ENCODE results near the gene KRT3.
A peak's percentile ranks its signal among the peaks of the same experiment; 100 is the strongest.

The KRT3 gene

DNA sequence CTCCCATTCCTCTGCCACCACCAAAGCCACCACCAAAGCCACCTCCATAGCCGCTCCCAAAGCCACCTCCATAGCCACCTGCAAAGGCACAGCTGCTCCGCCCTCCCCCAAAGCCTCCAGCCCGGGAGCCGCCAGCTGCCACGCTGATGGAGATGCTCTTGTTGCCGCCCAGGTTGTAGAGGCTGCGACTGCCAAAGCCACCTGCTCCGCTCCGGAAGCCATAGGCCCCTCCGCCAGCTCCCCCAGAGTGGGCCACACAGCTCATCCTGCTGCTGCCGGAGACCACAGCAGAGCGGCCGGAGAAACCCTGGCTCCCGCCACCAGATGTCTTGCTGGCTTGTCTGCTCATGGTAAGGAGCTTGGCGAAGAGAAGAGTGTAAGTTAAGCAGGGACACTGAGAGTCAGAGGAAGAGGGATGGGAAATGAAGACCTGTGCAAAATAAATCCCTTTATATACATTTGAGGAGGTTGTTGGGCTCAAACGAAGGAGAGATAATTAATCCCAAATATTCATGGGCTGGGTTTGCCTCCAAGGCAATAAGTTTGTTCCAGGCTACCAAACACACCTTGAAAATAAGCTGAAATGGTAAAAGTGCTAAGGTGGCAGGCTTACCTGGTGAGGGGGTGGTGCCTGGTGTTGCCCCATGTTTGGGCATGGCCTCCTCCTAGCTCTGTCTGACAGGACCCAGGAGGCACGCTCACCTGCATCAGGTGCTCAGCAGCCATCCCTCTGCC lies at the start of gene KRT3:
KRT3 (minus strand) TSS at position 424 of the 735 bp plus-strand sequence; CDS start at position 349, 75 bp downstream.
- no peak for DNase-seq

DNA sequence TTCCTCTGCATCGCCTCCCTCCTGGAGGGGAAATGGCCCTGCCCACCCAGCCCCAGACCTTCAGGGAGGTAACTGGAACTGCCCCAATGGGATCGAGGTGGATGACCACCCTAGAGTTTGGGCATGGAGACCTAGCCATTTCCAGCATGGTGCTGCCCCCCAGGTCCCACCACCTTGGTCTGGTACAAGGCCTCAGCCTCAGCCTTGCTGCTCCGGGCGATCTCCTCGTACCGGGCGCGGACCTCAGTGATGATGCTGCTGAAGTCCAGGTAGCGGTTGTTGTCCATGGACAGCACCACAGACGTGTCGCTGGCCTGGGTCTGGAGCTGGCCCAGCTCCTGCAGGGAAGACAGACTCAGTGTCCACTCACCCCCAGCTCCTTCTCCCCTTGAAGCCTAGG lies 48.5 kb upstream of the KRT3 start:
- DNase-seq: no peak

- DNase-seq: no peak
Observed at GRCh38 chr12:52839436-52840105, 43.7 kb upstream of the KRT3 start.

GRCh38 chr12:52838609-52839435 lies 42.9 kb upstream of the KRT3 start:
- peak; percentile 11 for DNase-seq

DNA sequence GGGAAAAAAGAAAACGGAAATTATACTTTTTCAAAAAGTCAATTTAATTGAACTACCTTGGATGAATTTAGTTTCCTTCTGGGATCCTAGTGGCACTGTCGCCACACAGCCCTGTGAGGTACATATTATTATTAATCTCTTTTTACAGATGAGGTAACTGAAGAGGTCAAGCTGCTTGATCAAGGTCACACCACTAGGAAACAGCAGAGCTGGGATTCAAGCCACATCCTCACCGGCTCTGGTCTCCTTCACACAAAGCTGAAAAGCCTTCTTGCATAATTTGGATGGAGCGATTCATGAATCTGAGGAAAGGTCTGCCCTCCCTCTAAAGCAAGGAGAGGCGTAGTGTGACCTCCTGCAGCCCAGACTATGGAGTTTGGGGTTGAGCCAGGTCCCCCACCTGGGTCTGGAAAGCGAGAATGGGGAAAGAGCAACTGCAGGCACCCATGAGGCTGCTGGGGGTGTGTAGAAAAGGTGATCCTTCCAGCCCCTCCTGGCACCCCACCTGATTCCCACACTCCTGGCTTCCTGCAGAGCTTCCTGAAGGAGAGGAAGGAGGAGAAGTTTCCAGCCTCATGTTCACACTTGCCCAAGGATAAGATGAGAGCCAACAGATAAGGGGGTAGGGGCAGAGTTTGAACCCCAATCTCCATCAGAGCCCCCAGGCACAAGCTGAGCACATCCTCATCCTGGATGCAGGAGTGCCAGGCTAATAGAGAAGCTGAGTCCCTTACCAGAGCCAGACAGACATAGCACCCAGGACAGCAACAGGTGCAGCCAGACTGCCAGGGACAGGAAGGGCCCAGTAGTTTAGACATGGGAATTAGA lies 42.1 kb upstream of the KRT3 start:
- DNase-seq: no peak

DNA sequence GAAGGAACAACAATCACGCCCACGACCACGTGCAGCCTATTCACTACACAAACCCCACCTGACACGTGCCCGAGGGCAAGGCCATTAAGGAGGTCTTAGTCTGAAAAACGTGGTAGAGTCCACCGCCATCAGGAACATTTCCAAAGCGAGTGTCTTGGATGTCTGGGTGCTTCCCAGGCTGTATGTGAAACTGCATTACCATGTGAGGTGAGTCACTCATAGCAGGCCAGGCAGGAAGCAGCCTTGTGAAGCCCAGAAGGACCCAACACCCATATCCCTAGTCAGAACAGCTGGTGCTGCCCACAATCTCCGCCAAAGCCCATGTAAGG lies 41.5 kb upstream of the KRT3 start:
- no peak for DNase-seq

DNA sequence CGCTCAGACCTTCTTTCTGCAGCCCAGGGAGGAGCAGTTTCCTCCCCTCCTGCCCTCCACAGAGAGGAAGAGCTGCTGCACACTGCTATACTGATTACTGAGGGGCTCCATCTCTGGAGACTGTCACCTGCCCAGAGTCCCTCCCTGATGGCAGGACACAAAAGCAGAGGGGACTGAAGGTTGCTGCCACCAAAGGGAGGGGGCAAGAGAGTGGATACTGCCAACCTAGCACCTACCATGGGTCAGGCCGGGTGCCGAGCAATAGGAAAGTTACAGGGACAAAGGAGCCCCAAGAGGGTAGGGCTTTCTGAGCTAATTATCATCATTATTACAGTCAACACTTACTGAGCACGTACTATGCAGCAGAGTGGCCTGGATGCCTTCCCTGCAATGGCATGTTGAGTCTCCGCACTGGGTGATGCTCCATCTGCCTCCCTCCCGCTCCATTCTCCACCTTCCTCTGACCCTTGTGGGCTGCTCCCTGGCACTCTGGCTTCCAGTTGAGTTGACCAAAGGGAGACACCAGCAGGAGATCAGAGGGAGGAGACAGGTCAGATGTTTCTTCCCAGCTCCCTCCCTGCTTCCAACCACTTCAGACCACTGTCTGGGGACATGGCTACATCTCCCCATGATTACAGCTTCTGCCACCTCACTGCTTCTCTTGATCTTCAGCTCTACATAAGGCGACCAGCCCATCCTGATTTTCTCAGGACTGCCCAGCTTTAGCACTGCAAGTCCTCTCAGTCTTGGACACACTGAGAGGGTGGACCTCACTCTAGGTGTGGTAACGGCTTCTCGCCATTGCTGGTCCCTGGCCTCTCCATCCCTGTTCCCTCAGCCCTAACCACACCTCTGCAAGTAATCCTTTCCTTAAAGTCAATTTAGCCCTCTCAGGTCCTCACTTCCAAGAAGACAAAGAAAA lies 40.8 kb upstream of the KRT3 start:
- no peak for DNase-seq

- peak; percentile 19 for DNase-seq
Observed at GRCh38 chr12:52836042-52836466, 40.1 kb upstream of the KRT3 start.

DNA sequence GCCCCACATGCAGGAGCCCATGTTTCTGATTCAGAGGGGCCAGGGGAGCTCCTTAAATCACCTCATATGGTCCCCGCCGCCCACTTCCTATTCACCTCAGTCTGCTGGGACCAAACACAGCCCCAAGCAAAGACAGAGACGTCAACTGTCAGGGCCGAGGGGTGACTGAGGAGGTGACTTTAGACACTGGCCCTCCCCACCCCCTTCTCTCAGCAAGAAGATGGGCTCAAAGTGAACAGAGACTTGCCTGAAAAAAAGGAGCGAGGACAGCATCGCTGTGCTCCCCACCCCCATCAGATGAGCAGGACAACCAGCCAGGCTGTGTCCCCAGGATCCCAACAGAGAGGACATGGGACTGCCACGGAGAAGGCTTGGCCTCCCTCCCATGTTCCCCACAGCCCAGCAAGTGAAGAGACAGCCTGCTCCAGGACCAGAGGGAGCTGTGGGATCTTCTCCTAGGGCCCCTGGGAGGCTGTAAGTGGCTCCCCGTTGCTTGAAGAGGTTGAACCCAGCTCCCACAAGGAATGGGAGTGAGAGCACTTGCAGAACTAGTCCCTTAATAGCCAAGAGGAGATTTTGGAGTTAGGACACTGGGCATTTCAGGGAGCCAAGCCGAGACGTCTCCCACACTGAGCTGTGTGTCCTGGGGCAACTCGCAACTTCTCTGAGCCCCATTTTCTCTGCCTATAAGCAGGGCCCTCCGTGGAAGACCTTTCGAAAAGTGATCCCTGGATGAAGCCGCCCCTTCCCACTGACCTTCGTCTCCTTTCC lies 39.5 kb upstream of the KRT3 start:
- no peak for DNase-seq

- DNase-seq: no peak
Observed at GRCh38 chr12:52834727-52835001, 38.7 kb upstream of the KRT3 start.

DNA sequence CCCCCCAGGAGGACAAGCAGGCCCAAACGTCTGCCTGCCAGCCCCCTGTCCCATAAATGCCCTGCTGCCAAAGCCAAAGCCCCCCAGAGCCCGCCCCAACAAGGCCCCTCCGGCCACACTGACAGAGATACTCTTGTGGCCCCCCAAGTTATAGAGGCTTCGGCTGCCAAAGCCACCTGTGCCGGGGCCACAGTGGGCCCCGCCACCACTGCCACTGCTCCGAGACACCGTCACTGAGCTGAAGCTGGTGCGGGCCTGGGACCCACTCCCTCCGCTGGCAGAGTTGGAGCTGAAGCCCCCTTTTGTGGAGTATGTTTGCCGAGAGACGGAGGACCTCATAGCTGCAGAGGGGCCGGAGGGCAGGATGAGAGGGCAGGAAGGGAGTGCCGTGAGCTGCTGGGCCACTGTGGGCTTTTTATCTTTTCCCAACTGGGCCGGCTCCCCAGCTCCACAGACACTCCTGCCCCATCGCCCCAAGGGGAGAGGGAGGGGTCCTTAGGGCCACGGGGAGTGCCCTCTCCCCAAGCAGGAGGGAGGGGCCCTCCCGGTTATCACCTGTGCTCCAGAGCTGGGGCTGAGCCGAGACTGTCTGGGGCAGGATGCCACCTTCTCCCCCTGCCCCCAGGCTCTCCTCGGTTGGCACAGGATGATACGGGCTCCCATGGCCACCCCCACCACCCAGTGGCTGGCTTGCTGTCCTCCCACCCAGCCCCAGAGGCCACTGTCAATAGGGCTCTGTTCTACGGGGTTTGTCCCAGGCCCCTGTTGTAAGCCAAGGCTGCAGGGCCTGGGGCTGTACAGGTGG lies 38.2 kb upstream of the KRT3 start, which contains the start of gene KRT79:
KRT79 (minus strand) TSS at position 390 of the 805 bp plus-strand sequence; CDS start at position 339, 51 bp downstream.
- DNase-seq: no peak

GRCh38 chr12:52832985-52833905 lies 37.3 kb upstream of the KRT3 start:
- DNase-seq: no peak

- DNase-seq: no peak
Observed at GRCh38 chr12:52832451-52832850, 36.5 kb upstream of the KRT3 start.

GRCh38 chr12:52831251-52831650 lies 35.3 kb upstream of the KRT3 start:
- no peak for DNase-seq

GRCh38 chr12:52829986-52830770 lies 34.3 kb upstream of the KRT3 start:
- DNase-seq: no peak

- no peak for DNase-seq
Observed at GRCh38 chr12:52828591-52829021, 32.7 kb upstream of the KRT3 start.

DNA sequence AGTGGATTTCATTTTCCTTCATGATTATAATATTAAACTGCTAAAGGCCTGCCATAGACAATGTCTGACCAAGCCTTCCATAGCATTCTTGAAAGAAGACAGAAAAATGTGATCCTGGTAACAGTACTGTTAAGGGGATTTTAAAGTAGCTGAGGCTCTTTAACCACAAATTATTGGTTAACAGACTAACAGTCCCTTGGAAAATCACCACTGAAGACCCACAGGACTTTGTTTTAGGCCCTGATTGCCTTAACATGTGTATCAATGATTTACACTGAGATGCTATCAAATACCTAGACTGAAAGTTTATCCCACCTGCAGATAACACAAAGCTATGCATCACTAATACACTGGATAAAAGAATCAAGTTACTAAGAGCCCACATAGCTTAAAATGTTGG lies 32.2 kb upstream of the KRT3 start:
- DNase-seq: no peak

- no peak for DNase-seq
Observed at GRCh38 chr12:52827499-52828090, 31.7 kb upstream of the KRT3 start.
